ENCODE data around the gene HERPUD1. TPM values are rescaled to one million over a fixed set of nuclear protein-coding genes. Genes with fewer than 3 reads are reported as not detected.
"Not testable (repeated sequence)": the region's sequence is repeated elsewhere in the genome, so short reads cannot be mapped to it uniquely, and the experiment has no call there.

The HERPUD1 gene
- total RNA-seq, 1 experiment from 2014 or later: 296 TPM

- Mint-ChIP-seq H3K4me3 (ENCODE audit: unreplicated experiment) (no peak overlapping the region), H3K27ac (ENCODE audit: unreplicated experiment) (no peak overlapping the region), H3K9me3 (ENCODE audit: unreplicated experiment) (peaks cover 9% of the 10 kb centered on the region), H3K36me3 (ENCODE audit: insufficient read depth, unreplicated experiment) (no peaks in the 10 kb centered on the region), H3K27me3 (ENCODE audit: insufficient read depth, unreplicated experiment) (no peaks in the 10 kb centered on the region), H3K4me1 (ENCODE audit: low read depth, unreplicated experiment) (peaks cover 18% of the 10 kb centered on the region)
- POLR2A ChIA-PET: interaction anchor here (0.5 kb wide), 1 partner anchor 42 kb away, joined by 6 read pairs; no protein-coding TSS in a partner anchor
- TF ChIP-seq CTCF (IDR thresholded peaks at IDR 0.05; ENCODE audit: insufficient read depth in 1 of 2, low read depth in 1 of 2, low read length in 1 of 2, severe bottlenecking in 1 of 2, unreplicated experiment in 1 of 2): no peak
- no peaks in the 10 kb centered on the region for H3K36me3 ChIP-seq (ENCODE audit: control insufficient read depth, insufficient read depth, low read length)
- no TSS peak for BruUV-seq (replicated peaks)
- intact Hi-C loops (cut with micrococcal nuclease; ENCODE audit: unreplicated experiment): no loop called here
- DNase-seq: no peak
- peaks cover 10% of the 10 kb centered on the region; the same call in 1 of the 2 replicates for H3K4me1 ChIP-seq
- no peaks in the 10 kb centered on the region for H3K9me3 ChIP-seq
- H3K4me3 ChIP-seq (ENCODE audit: low read depth, low read length): no peak overlapping the region
- H3K27me3 ChIP-seq (replicated peaks; ENCODE audit: control insufficient read depth, insufficient read depth, low read length): no peaks in the 10 kb centered on the region
- CTCF ChIA-PET: no interaction called here
Measured at GRCh38 chr16:56972403-56973293, 40.7 kb downstream of the HERPUD1 start.

DNA sequence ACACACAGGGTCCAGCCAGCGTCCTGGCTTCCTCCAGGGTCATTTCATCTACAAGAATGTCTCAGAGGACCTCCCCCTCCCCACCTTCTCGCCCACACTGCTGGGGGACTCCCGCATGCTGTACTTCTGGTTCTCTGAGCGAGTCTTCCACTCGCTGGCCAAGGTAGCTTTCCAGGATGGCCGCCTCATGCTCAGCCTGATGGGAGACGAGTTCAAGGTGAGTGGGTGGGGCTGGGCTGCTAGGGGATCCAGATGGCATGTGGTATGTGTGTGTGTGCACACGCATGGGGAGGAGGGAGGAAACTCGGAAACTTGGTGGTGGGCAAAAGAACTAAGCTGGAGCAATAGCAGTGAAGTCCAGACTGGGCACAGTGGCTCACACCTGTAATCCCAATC is 41.4 kb downstream of the HERPUD1 start:
- no TSS peak for BruUV-seq (replicated peaks)
- Histone ChIP-seq H3K36me3 (ENCODE audit: control insufficient read depth, insufficient read depth, low read length) (no peaks in the 10 kb centered on the region), H3K4me3 (ENCODE audit: low read depth, low read length) (no peak overlapping the region), H3K27me3 (replicated peaks; ENCODE audit: control insufficient read depth, insufficient read depth, low read length) (no peaks in the 10 kb centered on the region), H3K9me3 (no peaks in the 10 kb centered on the region), H3K4me1 (peaks cover 6% of the 10 kb centered on the region; the same call in 1 of the 2 replicates)
- CTCF ChIA-PET: no interaction called here
- no peak overlapping the region for H3K4me3 Mint-ChIP-seq (ENCODE audit: unreplicated experiment)
- H3K27me3 Mint-ChIP-seq (ENCODE audit: insufficient read depth, unreplicated experiment): no peaks in the 10 kb centered on the region
- H3K36me3 Mint-ChIP-seq (ENCODE audit: insufficient read depth, unreplicated experiment): no peaks in the 10 kb centered on the region
- intact Hi-C loops (cut with micrococcal nuclease; ENCODE audit: unreplicated experiment): no loop called here
- no peak for DNase-seq
- peaks cover 16% of the 10 kb centered on the region for H3K4me1 Mint-ChIP-seq (ENCODE audit: low read depth, unreplicated experiment)
- TF ChIP-seq CTCF (IDR thresholded peaks at IDR 0.05; ENCODE audit: insufficient read depth in 1 of 2, low read depth in 1 of 2, low read length in 1 of 2, severe bottlenecking in 1 of 2, unreplicated experiment in 1 of 2): no peak
- POLR2A ChIA-PET: no interaction called here
- peaks cover 9% of the 10 kb centered on the region for H3K9me3 Mint-ChIP-seq (ENCODE audit: unreplicated experiment)
- H3K27ac Mint-ChIP-seq (ENCODE audit: unreplicated experiment): no peak overlapping the region

GRCh38 chr16:56973899-56974298 is 42.0 kb downstream of the HERPUD1 start:
- H3K36me3 ChIP-seq (ENCODE audit: control insufficient read depth, insufficient read depth, low read length); H3K9me3 ChIP-seq; H3K4me3 ChIP-seq (ENCODE audit: low read depth, low read length); H3K4me1 ChIP-seq; H3K4me1 Mint-ChIP-seq (ENCODE audit: low read depth, unreplicated experiment); H3K27me3 Mint-ChIP-seq (ENCODE audit: insufficient read depth, unreplicated experiment); POLR2A ChIA-PET; CTCF ChIA-PET; H3K9me3 Mint-ChIP-seq (ENCODE audit: unreplicated experiment); H3K27me3 ChIP-seq (replicated peaks; ENCODE audit: control insufficient read depth, insufficient read depth, low read length); H3K36me3 Mint-ChIP-seq (ENCODE audit: insufficient read depth, unreplicated experiment); DNase-seq; BruUV-seq (replicated peaks); intact Hi-C loops (cut with micrococcal nuclease; ENCODE audit: unreplicated experiment); H3K4me3 Mint-ChIP-seq (ENCODE audit: unreplicated experiment); H3K27ac Mint-ChIP-seq (ENCODE audit: unreplicated experiment): not testable (repeated sequence)

All from Caco-2 (cell line).